GM18867 (cell line): ENCODE results near the gene LAMA2.

Experiments used
- ATAC-seq: cut with Tn5 transposase; IDR thresholded peaks from one replicate; pipeline ENCODE4 v1.9.1; 2021; ENCODE audit warnings: mild to moderate bottlenecking, moderate library complexity; ENCODE audit not compliant: unreplicated experiment

The LAMA2 gene

DNA sequence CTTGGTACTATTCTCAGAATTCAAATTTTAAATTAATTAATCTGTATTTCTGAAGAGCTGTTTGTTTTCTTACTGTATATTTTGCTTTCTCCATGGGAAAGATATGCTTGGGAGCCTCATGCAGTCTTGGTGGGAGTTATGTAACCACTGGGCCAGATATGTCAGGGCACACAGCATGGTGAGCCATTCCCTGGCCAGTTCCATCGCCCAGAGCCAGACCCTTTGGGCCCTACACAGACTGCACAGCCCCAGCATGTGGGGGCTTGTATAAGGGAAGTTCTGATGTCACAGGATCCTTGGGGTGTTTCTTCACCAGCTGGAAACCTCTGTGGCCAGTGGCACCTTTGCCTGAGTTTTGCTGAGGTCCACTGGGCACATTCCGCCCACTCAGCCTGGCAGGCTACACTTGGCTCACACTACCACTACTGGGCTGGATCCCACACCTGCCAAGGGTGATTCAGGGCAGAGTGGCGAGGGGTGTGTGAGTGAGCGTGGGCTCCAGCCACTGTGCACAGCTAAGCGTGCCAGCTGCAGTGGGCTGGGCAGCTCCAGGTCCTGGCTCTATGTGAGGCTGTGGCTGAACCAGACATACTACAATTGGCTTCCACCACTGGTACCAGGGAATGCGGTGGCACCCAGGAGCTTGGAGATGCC, 533.5 kb downstream of the LAMA2 start:
- ATAC-seq, result no peak

DNA sequence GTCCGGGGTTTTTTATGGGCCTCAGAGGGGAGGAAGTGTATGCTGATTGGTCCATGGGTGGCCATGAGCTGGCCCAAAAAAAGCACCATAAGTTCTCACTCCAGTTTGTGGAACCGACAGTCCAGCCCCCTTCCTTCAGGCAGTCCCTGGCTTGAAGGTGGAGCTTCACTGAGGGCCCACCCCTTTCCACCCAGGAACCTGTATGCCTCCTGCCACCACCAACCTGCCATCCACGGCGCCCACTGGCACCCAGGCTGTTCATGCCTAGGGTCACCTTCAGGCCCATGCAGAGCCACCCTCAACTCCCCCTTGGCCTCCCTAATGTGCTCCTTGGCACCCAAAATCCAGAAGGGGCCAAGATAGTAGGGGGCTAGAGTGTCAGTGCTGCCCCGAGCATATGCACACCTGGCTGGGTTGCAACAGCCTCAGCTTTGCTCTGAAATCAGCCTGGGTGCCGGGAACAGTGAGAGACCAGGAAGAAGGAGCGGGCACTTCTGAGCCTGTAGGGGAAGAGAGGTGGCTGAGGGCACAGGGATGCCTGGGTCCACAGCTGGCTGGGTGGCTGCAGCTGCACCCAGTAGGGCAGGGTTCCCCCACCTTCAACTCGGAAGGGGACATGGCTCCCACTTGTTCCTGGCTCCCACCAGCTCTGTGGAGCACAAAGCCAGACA, 534.6 kb downstream of the LAMA2 start:
- ATAC-seq, result no peak

DNA sequence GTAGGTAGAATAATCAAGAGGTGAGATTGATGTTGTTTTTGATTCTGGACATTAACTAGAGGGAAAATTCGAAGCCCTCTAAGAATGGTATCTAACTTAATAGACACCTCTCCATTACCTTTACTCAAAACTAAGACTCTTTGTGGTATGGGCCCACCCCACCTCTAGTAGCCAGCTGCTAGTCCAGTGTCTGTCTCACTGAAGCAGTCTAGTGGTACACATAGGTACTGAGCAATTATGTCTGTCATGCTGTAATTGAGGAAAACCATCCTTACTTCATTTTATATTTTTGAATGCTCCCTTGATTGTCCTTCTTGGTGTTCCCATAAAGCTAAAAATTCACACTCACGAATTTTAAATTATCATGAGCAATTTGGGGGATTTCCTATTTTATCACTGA, 536.4 kb downstream of the LAMA2 start:
- no peak for ATAC-seq

DNA sequence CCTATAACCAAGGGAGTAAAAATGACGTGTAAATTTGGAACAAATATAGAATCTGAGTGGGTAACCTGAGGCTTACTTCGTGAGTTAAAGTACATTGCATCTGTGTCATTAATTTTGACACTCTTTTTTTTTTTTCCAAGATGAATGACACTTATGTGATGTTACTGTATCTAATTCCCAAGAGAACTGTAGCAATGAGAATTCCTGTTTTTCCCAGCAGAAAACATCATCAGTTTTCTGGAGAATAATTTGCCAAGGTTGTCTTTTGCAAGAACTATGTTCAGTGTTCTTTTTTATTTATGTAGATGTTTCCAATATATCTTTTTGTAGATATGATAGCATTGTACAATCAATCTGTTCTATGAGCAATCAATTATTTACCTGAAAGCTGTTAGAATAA, 543.4 kb downstream of the LAMA2 start:
- no peak for ATAC-seq

DNA sequence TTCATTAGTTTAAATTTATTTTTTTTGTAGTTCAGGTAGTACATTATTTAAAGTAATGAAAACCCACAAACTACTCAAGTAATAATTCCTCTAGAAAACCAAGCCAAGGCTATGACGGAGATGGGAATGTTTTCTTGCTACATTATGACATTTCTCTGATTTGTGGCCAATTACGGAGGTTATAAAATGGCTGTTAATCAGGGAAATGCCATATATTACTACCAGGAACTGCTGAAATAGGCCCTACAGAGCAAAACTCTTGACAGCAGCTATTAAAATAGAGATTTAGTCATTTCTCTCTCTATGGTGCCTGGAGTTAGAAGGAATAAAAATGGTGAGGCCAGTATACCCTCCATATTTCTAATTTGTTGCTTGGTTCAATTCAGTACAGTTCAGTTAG, 547.0 kb downstream of the LAMA2 start:
- no peak for ATAC-seq

DNA sequence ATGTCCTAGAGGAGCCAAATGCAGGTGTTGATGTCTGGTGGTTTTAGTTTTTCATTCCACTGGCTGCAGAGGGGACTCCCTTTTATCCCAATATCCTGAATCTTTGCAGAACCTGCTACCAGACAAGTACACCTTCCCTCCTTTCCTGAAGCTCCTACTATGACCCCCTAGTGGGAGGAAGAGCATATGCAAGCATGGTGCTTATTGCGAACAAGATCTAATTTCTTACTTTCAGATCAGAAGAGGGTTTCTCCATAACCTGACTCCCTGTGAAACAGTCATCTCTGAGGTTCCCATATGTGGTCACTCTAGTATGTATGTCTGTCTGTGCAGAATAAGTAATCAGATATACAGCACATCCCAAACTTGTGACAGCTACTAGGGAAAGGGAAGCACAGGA, 549.8 kb downstream of the LAMA2 start:
- ATAC-seq, result no peak

DNA sequence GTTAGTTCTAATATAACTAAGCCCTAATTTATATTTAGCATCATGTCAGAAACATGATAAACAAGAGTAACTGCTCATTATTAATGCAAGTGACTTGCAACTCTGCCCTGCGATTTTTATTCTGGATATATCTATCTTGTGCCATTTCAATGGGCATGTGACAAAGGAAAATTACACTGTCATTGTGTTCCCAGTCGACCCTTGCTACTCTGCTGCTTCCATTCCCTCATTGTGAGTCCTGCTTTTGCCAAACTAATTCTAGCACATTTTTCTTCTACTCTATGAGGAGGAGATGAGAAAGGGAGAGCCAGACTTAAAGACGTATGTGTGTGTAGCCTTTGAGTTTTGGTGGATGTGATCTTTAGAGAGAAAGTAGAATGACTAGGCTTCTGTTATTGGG, 551.2 kb downstream of the LAMA2 start:
- no peak for ATAC-seq

DNA sequence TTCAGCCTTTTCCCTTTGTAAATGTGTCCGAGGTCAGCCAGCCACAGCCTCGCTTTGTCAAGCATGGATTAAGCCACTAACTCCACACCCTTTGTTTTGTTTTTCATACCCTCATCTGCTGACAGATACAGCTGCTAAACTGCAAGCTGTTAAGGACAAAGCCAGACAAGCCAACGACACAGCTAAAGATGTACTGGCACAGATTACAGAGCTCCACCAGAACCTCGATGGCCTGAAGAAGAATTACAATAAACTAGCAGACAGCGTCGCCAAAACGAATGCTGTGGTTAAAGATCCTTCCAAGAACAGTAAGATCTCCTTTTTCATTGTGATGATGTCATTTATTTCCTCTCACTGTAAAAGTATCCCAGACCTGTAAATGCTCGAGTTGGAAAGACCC, 557.8 kb downstream of the LAMA2 start:
- no peak for ATAC-seq

DNA sequence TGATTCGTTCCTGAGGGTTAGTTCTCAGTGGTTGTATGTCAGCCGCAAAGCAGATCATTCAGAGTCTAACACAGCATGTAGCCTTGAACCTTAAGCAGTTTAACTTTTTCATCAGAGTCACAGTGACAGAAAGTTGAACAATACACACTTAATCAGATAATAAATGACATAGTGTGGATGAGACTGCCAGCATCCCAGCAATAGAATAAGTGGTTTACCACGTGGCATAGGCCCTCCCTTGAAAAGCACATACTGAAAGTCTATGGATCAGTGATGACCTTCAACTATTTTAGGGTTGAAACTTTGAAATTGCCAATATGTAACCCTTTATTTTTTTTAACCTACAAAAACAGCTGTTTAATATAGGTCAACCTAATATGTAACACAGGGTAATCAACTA, 561.7 kb downstream of the LAMA2 start:
- ATAC-seq, result no peak

DNA sequence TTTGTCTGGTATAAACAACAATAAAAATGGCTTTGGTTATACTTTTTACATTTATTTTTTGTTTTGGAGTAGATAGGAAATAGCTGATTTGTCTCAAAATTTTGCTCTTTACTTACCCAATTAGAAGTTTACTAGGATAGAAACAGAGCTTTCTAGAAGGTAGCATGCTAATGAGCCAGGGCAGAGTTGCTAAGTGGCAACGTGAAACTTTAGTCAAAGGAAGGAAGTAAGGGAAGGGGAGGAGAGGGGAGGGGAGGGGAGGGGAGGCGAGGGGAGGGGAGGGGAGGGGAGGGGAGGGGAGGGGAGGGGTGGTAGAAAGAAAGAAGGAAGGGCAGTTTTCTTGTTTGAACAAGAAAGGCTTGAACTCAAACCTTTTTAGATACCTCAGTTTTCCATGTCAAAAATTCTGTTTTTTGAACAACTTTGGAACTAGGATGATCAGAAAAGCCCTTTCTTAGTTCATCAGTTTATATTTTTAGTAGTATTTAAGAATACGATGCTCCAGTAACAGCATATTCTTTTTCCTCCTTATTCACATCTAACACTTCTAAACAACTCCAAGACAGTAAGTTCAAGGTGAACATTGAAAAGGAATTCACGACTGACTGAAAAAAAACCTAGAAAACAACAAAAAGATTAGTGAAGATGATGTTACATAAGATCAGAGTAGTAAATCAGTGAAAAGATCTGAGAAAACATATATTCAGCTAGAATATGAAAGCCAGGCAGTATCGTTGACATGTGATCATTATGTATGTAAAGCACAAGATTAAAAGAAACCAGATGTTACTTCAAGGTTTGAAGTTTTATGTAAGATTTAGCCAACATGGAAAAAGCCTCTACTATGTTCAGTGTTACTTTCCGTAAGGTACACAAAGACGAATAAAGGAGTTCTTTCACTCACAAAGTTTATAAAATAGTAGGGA, 563.6 kb downstream of the LAMA2 start:
- ATAC-seq, result no peak

DNA sequence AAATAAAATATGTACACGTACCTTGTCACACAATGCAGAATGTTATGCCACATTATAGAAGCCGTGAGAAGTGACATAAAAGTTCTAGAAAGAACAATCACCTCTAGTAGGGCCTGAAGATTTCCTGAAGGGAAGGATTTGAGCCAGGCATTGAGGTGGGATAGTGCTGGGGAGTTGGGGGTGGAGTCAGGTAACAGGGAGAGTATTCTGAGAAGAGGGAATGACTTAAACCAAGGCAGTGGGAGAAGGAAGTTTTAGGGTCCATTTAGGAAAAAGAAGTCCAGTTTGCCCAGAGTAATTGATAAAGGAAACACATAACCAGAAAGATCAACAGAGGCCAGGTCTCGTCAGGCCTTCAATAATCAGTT, 564.2 kb downstream of the LAMA2 start:
- ATAC-seq, result no peak

DNA sequence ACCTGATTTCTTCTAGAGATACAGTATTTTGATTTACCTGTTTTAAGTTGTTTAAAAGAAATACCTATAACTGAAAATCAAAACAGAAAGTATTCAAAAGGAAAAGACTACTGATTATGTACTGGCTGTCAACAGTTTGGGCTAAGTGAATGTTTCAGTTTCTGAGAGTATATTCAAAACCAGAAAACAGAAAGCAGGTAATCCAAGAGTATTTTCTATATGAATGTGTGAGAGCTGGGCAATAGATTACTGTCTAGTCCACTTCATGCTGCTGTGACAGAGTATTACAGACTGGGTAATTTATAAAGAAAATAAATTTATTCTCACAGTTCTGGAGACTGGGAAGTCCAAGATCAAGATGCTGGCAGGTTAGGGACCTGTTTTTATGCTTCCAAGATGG, 566.0 kb downstream of the LAMA2 start:
- ATAC-seq, result peak; percentile 100

DNA sequence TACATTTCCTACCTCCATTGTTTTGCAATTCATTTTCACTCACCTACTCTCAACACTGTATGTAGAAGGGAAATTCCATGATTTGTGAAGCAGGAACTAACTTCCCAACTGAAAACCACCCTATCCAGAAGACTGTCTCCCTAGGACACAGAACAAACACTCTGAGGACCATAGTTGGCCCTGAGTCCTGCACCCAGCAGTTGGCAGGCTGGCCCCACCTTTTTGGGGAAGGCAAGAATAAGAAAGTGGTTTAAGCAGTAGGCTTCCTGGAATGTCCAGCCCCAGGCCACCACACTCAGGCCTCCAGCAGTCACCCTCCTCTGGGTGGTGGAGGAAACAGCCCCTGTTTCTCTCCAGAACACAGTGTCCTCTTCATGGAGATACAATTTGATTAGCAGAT, 568.2 kb downstream of the LAMA2 start:
- ATAC-seq, result no peak

DNA sequence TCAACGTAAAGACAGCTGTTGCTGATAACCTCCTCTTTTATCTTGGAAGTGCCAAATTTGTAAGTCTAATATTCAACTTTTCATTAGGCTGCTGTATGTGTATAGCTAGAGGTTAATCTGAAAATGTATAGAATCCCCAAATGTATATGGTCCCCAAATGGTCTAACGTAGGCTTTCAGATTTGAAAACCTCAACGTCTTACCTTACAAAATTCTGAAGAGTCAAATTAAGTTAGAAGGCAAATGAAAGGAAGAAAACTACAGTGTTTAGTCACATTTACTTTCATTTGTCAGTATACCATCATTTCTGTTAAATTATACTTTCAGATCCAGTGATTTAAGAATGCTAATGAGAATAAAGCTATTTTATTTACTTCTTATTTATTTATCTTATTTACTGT, 570.1 kb downstream of the LAMA2 start:
- ATAC-seq, result no peak

DNA sequence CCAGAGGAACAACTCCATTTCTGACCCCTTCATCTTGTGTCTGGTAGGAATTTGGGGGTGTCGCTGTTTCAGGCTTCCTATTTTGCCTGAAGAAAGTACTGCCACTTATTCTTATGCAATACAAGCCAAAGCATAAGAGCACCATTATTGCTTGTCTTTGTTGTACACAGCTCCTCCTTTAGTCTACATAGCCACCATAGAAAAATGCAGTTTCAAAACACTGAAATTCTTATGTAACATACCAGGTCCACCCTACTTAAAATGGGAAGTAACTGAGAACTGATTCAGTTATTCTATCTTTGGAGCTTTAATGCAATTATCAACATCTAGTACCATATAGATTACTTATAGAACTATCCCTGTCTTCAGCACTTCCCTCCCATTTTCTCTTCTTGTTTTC, 571.5 kb downstream of the LAMA2 start:
- ATAC-seq, result no peak

DNA sequence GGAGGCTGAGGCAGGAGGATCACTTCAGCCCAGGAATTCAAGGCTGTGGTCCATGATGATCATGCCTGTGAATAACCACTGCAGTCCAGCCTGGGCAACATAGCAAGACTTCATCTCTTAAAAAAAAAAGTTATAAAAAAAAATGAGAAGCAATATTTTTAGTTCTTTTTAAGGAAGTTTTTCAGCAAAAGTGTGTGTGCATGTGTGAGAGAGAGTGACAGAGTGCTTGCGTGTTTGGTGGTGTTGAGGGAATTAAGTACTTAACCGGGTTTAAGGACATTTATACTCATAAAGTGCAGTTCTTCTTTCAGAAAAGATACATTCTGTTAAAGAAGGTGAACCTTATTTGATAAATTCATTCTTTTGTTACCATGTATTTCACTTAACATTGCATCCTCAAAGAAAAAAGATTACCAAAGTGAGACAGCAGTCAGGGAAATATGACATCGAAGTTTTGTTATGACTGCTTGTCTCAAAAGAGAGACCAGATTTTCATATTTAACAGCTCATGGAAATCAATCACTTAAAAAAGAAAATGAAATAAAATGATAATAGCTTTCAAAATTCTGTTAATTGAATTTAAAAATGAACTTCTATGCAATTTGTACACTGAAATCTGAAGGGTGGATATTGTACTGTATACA, 572.3 kb downstream of the LAMA2 start:
- no peak for ATAC-seq

DNA sequence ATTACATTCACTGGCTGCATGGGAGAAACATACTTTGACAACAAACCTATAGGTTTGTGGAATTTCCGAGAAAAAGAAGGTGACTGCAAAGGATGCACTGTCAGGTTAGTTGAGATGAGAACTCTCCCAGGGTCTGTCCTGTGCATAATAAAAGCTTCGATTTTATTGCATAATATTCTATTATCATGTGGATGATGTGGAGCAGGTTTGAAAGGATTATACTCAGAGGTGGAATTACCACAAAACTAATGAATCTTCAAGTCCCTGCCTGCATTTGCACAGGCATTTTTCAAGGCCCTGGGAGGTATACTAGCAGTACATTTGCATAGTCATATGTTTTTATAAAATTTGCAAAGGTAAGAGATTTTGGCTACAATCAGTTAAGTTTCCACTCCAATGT, 577.3 kb downstream of the LAMA2 start:
- no peak for ATAC-seq

DNA sequence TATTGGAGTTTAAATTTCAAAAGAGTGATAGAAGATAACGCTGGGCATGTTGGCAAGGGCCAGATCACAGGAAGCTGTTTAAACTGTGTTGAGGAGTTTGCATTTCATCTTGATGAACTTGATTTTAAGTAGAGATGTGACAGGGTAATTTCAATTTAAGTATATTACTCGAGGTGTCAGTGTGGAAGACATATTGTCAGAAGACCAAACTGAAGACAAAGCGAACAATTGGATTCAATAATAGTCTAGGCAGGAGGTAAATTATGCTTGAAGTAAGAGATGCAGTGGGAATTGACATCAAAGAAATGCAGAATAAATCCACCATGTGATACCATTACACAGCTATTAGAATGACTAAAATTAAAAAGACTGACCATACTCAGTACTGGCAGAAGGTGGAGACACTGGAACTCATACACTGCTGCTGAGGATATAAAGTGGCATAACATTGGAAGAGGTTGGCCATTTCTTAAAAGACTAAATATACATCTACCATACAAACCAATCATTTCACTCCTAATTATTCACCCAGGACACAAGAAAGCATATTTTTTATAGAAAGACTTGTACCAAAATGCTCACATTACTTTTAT, 586.2 kb downstream of the LAMA2 start:
- no peak for ATAC-seq

DNA sequence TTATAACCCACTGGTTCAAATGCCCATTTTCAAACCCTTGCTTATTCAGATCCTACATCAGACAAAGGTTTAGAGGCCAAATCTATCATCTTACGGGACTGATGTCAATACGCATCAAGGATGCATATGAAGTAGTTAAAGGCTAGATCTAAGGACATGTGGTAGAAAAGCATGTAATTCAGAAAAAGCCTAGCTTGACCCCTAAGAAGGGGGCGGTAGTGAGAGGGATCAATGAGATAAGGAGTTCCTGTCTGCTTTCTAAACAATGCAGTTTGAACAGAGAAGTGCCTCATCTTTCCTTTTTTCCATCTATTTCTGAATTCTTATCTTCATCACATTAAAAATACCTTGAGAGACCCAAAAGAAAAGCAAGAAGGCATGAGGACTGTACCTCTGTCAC, 589.3 kb downstream of the LAMA2 start:
- no peak for ATAC-seq

DNA sequence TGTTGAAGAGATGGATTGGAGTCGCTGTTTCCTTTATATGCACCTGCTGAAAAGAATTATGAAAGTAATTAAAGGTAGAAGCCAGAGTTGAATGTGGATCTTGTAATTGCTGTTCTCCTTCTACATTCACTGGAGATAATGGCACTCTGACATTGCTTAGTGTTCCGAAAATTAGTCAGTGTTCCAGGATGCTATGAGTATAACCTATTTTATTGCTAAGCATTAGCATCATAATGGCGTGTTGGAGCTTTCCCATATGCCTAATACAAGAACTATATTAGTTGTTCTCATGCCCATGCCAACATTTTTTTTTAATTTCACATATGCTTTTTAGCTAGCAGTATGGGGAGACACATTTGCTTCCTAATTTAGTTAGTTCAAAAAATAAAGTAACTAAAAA, 590.6 kb downstream of the LAMA2 start:
- no peak for ATAC-seq
